Ovary (tissue), 3 donors: ENCODE results near the gene MCCD1.
"Not testable (repeated sequence)": the region's sequence is repeated elsewhere in the genome, so short reads cannot be mapped to it uniquely, and the experiment has no call there.

Source experiments
- CTCF ChIP-seq, 3 donors: fragments of 450-650 bp in 2 of 3; fragments of 200-600 bp in 1 of 3; IDR thresholded peaks; one replicate each; pipeline versions ENCODE4 v1.5.1 to v1.8.0; 2016 to 2022; ENCODE audit warnings: antibody characterized with exemption in 3 of 3, mild to moderate bottlenecking in 1 of 3
- EP300 ChIP-seq: sonication (generic); formaldehyde crosslinking; IDR thresholded peaks from one replicate; pipeline ENCODE4 v1.6.1; 2017; ENCODE audit warnings: antibody characterized with exemption
- POLR2A ChIP-seq: fragments of 450-650 bp; IDR thresholded peaks from one replicate; pipeline ENCODE4 v1.6.1; 2017; ENCODE audit warnings: antibody characterized with exemption, mild to moderate bottlenecking, moderate library complexity
- donor health status: DM: no; HTN: no; CAD: no.

- not testable (repeated sequence) for TF ChIP-seq CTCF (IDR thresholded peaks at IDR 0.05); POLR2A; EP300
These were observed 41.1 kb upstream of the MCCD1 start for GRCh38 chr6:31487674-31488073.
